CD4-positive, alpha-beta T cell treated with Interleukin-21 for 1 hour (primary cell): ENCODE data around the gene CYP3A4.
"Not testable (repeated sequence)": the region's sequence is repeated elsewhere in the genome, so short reads cannot be mapped to it uniquely, and the experiment has no call there.

Source experiments
- DNase-seq: peaks from one replicate; pipeline ENCODE4 v3.0.0-alpha.2; 2020

CYP3A4 gene

DNA sequence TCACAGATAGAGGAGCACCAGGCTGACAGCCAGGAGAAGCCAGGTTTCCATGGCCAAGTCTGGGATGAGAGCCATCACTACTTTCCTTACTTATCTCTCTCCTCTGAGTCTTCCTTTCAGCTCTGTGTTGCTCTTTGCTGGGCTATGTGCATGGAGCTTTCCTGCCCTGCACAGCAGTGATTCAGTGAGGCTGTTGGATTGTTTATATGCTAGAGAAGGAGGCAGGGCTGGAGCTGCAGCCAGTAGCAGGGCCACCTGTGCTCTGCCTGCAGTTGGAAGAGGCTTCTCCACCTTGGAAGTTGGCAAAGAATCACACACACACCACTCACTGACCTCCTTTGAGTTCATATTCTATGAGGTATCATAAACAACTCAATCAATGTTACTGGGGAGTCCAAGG lies at the start of gene CYP3A4:
Gene CYP3A4 (minus strand): TSS at position 178 of the 400 bp plus-strand sequence. CDS start 103 bp downstream, at position 75.
- DNase-seq = no peak

DNA sequence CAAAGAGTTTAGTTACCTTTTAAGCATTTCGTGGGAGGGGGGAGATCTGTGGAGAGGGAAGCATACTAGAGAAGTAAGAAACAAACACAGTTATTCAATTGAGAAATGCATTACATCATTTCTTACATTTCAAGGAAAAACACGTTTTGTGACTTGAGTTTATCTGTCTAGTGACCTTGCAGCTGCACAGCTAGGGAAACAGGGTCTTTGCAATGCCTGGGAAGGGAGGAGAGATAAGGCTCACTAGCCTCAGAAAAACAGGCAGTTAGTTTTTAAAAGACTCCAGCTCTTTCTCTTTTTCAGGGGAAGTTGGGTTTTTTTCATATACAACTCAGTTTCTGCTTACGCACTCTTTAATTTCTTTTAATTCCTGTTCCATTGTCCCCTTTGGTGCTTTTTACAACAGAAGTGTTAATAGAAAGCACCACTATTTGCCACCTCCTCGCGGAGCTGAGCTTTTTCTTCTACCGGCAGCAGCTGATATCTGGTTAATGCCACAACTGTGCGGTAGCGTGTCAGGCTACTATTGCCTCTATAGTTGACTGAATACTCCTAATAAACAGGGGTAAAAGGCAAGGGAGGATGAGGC lies 49.4 kb upstream of the CYP3A4 start:
- DNase-seq = no peak

DNA sequence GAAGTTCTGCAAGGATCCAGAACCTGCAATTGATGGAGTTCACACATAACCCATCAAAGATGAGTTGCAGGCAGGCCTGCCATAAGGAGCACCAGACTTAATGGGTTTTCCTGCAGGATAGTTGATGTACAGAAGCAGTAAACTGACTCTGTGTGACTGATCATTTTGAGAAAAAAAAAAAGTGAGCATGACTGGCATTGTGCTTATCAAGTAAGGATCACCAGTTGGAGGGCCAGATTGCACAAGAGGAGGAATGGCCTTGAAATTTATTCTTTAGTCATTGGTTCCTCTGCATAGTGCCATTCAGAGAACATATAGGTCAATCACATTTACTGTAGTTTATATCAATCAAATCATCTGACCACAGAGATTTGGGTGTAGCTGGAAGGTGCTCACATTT lies 47.6 kb upstream of the CYP3A4 start:
- DNase-seq = no peak

DNA sequence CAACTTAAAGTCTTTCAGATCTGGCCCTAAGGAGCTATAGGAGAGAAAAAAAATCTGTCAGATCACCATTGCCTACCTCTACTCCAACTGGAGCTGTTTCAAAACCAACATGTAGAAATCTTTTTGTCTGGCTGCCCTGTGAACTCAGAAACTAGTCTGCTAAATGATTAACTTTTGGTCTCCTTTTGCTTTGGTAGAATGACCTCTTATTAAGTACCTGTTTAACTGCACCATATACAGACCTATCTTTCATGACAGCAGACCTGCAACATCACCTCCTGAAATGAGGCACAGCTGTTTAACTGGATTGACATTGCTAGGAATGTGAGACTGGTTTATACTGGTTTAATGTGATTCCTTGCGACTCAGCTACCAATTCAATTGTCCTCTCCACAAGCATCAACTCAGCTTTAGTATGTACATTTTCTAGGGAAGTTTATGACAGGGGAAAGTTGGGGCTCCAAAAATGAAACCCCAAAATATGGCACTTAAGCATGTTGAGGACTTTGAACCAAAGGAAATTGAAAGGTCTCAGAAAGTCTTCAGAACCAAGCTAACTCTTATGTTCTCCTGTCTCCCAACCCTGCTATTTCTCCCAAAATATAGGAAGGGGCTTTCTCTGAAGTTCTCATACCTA lies 45.7 kb upstream of the CYP3A4 start:
- no peak for DNase-seq

DNA sequence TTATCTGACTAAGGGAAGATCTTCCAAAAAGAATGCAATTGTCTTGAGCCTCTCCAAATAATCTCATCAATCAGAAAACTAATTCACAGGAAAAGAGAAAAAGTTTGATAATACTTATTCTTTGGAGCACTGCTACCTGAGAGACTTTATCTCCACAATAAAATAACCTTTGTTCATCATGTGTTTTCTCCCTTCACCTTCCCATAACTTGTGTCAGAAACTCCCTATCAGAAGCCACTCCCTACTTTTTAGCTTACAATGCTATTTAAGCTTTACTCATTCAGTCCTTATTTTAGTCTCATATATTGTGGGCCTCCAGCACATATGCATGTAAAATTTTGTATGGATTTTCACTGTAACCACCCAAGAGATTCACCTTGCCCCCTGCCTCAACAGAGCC lies 44.8 kb upstream of the CYP3A4 start:
- no peak for DNase-seq

DNA sequence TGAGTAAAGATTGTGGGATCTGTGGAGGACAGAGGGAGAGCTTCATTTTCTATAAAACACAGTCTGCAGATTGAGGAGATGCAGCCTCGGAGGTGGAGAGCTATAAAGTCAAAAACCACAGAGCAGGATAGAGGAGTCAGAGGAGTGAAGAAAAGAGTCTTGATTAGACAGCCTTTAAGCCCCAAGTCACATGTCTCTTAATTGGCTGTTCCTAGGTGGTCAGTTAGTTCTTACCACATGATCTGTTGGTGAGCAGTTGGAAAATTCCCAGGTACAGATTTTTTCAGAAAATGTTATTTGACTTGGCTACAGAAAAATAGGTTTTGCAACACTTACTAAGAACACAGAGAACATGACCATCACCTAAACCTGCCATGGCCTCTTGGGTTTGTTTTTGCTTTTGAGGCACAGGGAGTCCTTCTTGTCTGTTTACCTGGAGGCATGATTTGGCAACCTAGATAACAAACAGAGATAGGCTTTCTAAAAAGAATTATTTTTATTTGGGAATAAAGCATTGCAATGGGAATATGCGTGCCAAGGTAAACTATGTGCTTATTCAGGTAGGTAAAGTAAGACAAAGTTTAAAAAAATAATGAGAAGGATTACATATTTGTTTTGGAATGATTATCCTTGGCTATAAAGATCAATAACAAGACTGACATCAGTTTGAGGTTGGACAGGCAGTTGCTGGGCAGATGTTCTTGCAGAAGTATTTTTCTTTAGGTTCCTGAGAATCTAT lies 43.2 kb upstream of the CYP3A4 start:
- DNase-seq = no peak

DNA sequence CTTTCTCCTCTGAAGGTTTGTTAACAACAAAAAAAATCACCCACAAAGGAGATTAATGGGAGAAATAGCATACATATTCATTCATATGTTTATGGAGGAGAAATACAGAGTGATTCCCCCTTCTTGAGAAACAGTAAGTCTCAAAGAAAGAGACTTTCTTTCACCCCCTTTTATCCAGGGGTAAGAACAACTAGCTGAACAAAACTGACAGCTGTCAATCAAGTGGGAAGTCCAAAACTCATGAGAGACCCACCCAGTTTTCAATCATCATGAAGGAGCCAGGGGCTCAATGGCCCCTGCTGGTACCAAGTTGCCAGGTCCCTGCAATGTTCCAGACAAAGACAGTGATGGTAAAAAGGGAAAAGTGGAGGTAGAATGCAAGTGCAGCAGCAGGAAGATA lies 41.9 kb upstream of the CYP3A4 start:
- DNase-seq = no peak

DNA sequence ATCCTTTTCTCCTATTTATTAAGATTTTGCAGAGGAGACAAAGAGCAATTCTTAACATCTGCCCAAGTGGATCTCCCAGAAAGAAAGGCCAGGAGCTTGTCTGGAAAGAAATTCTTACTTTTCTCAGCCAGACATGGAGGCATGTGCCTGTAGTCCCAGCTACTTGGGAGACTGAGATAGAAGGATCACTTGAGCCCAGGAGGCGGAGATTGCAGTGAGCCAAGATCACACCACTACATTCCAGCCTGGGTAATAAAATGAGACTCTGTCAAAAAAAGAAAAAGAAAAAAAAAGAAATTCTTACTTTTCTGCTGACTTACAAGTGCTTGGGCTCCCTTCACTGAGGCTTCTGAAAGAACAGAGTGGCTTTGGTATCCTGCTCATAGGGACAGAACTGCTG lies 41.5 kb upstream of the CYP3A4 start:
- no peak for DNase-seq

DNA sequence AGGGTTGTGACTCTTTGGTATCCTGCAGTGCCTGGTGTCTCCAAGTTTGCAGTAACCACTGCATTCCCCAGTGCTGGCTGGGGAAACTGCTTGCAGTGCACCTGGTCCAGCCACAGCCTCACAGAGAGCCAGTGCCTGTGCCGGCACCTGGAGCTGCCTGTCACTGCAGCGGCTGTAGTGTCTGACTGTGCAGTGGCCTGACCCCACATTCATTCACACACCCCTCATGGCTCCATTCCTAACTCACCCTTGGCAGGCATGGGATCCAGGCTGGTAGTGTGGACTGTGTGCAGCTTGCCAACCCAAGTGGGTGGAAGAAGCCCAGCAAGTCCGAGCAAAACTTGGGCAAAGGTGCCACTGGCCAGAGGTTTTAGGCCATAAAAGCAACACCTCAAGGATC lies 40.1 kb upstream of the CYP3A4 start:
- DNase-seq = no peak

DNA sequence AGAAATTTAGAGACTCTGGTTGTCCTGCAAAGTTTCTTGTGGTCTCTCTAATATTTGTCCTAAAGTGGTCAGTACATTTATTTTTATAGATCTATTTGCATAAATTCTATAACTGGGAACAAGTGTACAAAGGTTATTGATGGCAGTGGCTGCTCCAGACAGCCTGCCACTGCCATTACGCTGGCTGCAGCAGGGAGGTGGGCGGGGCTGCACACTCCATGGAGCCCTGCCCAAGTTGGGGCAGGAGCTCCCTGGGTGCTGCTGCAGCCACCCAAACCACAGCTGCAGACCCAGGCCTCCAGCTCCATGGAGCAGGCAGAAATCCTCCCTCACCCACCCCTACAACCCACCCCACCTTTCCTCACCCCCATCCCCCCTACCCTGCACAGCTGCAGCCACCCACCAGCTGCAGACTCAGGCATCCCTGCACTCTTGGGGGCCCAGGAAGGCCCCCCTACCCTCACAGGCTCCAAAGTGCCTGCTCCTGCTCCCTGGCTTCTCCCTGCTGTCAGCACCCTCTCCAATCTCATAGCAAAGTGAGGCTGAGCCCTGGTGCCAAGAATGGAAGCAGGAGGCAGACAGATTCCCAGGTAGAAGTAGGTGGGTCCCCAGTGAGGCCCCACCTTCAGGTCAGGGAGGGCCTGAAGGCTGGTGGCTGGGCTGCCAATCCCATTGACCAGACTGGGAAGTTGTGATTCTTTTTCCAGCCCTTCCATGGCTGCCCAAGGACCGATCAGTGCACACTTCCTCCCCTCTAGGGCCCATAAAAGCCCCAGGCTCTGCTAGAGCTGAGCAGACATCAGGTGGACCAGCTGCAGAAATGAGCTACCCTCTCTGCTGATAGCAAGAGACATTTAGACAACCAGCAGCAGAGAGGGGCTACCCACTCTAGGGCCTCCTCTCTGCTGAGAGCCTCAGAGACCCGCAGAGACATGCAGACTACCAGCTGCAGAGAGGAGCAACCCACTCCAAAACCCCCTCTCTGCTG lies 39.0 kb upstream of the CYP3A4 start:
- DNase-seq = no peak

DNA sequence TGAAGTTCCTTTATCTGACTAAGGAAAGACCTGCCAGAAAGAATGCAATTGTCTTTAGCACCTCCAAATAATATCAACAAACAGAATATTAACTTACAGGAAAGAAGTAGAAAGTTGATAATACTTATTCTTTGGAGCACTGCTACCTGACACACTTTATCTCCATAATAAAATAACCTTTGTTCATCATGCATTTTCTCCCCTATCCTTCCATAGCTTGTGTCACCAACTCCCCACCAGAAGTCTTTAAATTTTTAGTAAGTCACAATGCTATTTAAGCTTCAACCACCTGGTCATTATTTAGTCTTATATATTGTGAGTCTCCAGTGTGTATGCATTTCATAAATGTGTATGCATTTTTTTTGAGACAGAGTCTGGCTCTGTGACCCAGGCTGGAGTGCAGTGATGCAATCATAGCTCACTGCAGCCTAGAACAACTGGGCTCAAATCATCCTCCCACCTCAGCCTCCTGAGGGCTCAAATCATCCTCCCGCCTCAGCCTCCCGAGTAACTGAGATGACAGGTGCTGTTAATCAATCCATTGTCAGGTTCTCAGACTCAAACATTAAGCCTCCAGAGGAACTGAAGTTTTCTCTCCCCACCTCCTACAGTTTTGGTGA lies 36.5 kb upstream of the CYP3A4 start:
- no peak for DNase-seq

DNA sequence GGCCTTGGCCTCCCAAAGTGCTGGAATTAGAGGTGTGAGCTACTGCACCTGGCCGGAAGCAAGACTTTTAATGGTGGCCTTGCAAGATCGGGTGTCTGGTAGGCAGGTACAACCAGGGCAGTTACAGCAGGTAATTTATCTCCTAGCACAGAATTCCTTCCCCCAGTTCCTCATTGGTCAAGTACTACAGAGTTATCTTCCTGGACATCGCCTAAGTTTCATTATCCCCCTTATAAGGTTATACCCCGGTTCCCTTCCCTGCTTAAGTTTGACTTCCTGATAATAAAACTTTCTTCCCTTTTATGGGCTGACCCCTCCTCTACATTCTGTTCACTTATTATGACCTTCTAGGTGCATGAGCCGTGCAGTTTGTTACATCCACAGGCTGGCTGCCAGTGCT lies 24.8 kb upstream of the CYP3A4 start:
- DNase-seq = no peak

DNA sequence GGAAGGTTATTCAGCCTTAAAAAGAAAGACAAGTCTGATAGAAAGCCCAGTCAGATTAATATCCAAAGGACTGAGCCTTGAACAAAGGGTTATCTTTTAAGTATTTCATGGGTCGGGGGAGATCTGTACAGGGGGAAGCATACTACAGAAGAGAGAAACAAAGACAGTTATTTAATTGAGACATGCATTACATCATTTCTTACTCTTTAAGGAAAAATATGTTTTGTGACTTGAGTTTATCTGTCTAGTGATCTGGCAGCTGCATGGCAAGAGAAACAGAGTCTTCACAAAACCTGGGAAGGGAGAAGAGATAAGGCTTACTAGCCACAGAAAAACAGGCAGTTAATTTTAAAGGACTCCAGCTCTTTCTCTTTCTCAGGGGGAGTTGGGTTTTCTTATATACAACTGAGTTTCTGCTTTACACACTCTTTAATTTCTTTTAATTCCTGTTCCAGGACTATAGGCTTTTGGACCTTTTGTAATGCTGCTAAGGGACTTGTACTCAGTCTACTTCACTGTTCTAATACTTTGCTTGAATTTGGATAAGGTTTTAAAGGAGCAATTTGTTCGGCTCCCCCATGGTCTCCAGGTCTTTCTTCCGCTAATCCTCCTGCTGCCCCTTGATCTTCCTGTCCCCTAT lies 23.0 kb upstream of the CYP3A4 start:
- no peak for DNase-seq

DNA sequence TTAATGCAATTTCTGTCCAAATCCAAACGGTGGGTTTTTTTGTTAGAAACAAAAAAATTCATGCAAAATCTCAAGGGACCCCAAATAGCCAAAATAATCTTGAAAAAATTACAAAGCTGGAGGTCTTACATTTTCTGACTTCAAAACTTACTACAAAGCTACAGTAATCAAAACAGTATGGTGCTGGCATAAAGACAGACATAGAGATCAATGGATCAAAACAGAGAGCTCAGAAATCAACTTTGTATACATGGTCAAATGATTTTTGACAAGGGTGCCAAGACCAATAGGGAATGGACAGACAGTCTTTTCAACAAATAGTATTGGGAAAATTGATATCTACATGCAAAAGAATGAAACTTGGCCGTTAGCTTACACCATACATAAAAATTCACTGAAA lies 21.7 kb upstream of the CYP3A4 start:
- DNase-seq = no peak

DNA sequence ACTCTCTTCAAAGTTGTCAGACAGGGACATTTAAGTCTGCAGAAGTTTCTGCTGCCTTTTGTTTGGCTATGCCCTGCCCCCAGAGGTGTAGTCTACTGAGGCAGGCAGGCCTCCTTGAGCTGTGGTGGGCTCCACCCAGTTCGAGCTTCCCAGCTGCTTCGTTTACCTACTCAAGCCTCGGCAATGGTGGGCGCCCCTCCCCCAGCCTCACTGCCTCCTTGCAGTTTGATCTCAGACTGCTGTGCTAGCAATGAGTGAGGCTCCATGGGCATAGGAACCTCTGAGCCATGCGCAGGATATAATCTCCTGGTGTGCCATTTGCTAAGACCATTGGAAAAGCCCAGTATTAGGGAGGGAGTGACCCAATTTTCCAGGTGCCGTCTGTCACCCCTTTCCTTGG lies 19.1 kb upstream of the CYP3A4 start:
- DNase-seq = not testable (repeated sequence)

DNA sequence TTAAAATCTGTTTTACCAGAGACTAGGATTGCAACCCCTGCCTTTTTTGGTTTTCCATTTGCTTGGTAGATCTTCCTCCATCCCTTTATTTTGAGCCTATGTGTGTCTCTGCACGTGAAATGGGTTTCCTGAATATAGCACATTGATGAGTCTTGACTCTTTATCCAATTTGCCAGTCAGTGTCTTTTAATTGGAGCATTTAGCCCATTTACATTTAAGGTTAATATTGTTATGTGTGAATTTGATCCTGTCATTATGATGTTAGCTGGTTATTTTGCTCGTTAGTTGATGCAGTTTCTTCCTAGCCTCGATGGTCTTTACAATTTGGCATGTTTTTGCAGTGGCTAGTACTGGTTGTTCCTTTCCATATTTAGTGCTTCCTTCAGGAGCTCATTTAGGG lies 17.4 kb upstream of the CYP3A4 start:
- not testable (repeated sequence) for DNase-seq

DNA sequence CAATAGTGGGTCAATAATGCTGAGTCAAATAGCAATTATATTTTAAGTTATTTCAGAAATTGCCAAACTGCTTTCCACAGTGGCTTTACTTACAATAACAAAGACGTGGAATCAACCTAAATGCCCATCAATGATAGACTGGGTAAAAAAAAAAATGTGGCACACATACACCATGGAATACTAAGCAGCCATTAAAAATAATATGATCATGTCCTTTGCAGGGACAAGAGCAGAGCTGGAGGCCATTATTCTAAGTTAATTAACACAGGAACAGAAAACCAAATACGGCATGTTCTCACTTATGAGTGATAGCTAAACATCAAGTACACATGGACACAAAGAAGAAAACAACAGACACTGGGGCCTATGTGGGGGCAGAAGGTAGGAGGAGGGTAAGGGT lies 15.0 kb upstream of the CYP3A4 start:
- DNase-seq = no peak

DNA sequence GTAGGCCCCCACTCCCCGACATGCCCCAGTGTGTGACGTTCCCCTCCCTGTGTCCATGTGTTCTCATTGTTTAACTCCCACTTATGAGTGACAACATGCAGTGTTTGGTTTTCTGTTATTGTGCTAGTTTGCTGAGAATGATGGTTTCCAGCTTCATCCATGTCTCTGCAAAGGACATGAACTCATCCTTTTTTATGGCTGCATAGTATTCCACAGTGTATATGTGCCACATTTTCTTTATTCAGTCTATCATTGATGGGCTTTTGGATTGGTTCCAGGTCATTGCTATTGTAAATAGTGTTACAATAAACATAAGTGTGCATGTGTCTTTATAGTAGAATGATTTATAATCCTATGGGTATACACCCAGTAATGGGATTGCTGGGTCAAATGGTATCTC lies 11.9 kb upstream of the CYP3A4 start:
- not testable (repeated sequence) for DNase-seq

DNA sequence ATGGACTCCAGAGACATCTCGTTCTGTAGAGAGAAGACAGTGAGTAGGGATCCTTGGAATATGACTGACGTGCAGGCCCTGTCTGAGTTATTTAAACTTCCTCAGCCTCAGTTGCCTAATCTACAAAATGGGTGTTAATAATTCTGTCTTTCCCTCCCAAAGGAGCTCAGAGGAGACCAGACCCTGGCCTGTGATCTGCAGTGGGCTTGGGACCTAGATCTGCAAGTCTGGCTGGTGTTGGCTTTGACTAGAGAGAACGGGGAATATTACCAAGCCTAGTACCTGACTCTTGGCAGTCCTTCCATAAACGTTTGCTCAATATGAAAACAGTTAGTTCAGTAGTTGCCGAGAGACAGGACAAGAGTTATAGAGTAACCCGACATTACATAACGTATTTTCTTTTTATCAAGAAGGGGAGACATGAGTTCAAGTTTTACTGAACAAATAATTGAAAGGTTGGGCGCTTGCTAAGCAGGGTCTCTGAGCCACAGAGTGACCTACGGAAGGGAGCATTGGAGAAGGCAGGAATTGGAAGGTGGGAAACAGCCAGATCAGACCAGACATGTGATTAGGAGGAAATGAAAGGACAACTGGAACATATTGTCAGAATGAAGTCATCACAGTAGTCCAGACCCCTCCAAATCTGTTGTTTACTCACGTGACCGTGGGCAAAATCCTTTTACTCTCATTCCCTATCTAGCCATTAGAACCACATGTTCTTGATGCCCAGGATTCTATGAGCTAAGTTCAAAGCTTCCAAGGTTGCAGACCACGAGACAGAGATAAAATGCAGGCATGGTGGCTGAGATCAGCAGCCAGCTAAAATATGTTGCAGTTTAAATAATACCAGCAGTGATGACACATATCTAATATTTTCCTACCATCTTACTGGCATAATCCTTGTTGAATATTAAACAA lies 10.9 kb upstream of the CYP3A4 start:
- DNase-seq = no peak

DNA sequence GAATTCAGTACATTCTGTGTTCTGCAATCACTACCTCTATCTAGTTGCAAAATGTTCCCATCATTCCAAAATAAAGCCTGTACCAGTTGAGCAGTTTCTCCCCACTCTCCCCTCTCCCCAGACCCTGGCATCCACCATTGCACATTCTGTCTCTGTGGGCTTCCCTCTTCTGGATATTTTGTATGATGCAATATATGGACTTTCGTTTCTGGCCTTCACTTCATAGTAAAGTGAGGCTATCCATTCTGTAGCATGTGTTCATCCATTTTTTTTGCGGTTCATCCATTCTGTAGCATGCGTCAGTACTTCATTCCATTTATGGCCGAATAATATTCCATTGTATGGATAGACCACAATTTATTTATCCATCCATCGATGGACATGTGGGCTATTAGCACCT lies 9.5 kb upstream of the CYP3A4 start:
- no peak for DNase-seq

DNA sequence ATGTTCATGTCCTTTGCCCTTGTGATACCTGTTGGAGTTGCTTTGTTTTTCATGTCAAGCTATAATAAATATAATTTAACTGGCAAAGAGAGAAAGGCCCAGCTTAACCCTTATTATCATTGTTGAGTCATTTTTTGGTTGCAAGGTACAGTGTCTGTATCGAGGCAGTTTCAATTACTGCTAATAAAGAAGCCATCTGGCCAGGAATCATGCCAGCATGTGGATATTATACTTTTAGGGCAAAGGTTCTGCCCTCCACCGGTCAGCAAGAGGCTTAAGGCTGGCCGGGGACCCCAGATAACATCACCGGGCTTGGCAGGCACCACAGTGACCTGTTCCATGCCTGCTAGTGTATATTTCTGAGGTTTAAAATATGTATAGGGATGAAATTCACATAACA lies 9.0 kb upstream of the CYP3A4 start:
- DNase-seq = no peak
